GM18861 (cell line): ENCODE measurements around the gene SMYD2.
"Not testable (repeated sequence)": the region's sequence is repeated elsewhere in the genome, so short reads cannot be mapped to it uniquely, and the experiment has no call there.

Source experiments
- ATAC-seq: cut with Tn5 transposase; IDR thresholded peaks from one replicate; pipeline ENCODE4 v1.9.1; 2021; ENCODE audit not compliant: unreplicated experiment

The SMYD2 gene

DNA sequence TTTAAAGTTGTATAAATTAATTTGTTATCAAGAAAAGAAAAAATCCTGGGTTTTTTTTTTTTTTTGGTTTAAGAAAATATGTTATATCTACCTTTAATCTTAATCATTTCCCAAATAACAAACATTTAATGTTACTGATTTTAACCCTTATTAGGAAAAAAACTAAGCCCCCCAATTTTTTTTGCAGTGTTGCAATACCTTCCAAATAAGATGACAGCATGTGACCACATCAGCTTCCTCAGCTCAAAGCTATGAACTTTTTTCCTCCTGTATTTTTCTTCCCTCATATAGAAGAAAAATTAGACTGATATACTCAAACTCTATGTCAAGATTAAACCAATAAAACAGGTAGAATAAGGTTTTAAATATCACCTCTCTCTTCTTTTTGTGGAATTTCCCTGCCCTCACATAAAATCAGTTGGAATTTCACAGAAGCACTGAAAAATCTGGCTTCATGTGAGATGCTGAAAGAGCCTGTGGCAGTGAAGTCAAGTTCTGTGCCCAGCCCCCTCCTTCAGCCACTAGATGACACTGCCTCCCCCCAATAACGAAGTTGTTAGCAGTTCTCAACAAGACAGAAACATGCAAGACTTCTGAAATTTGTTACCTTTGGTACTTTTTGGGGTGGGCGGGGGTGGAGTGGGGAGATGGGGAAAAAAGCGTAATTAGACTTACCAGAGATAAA is 9.6 kb upstream of the SMYD2 start:
- ATAC-seq: no peak

DNA sequence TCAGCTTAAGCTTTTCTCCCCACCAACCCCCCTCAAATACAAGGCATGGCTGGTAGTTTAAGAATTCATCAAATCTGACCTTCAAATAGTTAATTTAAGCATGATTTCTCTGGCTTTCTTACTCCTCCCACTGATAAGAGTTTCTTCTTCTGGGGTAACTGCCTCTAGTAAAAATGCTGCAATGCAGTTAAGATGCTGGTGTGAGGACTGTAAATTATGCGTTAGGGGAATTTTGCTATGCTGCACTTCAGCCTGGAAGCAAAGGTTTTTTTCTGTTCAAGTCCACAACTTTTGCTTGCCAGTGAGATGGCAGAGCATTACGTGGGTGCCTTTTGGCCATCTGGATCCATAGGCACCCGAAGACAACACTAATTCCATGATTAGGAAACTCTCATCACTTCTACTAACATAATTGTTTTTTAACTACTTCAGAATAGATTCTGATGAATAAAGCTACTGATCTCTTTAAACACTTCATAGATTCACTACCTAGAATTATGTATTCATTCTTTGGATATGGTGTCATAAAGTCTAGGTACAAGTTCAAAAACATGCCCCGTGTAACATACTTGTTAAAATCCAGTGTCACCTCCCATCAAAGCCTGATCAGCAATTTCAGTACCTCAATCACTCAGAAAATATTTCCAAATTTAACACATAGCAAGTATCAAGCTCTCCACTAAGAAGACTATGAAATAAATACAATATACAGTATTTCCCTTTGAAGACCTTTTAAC is 8.8 kb upstream of the SMYD2 start:
- no peak for ATAC-seq

DNA sequence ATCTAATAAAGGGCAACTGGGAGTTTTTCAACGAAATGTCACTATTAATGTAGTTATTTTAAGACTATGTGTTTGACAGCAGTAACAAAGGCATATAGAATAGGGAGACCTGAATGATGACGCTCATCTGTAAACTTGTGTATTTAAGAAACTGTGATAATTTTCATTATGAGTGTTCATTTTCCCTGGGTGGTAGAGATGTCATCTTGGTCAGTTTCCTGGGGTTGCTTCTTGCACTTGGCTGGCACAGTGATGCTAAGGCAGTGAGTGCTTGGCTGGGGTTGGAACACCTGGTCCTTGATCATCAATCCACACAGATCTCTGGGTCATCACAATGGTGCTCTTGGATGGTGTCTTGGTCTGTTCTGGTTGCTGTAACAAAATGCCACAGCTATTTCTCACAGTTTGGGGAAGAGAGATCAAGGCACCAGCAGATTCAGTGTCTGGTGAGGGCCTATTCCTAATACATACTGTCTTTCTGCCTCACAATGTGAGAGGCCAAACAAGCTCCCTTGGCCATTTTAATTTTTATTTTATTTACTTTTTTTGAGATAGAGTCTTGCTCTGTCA is 7.9 kb upstream of the SMYD2 start:
- ATAC-seq: no peak

DNA sequence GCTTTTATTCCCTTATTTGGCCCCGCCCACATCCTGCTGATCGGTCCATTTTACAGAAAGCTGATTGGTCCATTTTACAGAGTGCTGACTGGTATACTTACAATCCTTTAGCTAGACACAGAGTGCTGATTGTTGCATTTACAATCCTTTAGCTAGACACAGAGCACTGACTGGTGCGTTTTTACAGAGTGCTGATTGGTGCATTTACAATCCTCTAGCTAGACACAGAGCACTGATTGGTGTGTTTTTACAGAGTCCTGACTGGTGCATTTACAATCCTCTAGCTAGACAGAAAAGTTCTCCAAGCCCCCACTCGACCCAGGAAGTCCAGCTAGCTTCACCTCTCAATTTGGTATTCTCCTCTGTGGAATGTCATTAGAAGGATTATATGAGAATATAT is 5.3 kb upstream of the SMYD2 start:
- not testable (repeated sequence) for ATAC-seq

- no peak for ATAC-seq
Observed at GRCh38 chr1:214276786-214277185, 4.2 kb upstream of the SMYD2 start.

DNA sequence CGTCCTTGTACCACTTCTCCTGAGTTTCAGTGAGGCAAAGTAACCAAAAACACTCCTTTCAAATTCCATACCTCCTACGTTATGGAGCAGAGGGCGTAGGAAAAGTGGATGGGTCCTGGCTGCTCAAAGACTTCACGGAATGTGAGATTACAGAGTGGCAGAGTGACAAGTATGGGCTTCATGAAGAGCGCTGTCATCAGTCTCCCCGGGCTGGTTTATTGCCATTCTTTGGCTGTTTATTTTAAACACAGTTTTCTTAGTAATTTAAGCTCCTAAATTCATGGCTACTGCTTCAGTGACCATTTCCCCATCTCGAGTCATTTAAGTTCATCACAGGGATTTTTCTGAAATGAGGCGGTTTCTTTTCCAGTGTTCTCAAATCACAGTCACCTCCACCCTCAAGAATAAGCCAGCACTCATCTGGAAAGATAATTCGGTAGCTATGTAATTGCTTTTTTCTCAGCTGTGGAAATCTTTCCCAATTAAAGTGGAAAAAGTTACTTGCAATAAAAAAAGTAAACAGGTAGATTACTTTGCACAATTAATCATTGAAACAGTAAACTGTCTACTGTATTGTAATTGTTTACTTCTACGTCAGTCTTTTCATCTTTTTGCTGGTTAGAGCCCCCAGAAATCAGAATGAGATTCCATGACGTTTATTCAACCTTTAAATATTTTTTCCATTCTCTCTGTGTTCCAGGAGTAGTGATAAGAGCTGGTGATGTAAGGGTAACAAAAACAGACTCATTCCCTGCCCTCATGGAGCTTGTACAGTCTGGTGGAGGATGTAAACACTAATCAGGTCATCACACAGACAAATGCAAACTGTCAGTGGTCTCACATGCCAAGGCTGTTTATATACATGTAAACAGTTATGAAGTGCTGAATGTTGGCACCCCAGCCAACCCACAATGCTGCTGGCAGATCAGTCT is 3.0 kb upstream of the SMYD2 start:
- ATAC-seq: no peak

- peak; percentile 11 for ATAC-seq
Observed at GRCh38 chr1:214280386-214281020, 456 bp upstream of the SMYD2 start.

DNA sequence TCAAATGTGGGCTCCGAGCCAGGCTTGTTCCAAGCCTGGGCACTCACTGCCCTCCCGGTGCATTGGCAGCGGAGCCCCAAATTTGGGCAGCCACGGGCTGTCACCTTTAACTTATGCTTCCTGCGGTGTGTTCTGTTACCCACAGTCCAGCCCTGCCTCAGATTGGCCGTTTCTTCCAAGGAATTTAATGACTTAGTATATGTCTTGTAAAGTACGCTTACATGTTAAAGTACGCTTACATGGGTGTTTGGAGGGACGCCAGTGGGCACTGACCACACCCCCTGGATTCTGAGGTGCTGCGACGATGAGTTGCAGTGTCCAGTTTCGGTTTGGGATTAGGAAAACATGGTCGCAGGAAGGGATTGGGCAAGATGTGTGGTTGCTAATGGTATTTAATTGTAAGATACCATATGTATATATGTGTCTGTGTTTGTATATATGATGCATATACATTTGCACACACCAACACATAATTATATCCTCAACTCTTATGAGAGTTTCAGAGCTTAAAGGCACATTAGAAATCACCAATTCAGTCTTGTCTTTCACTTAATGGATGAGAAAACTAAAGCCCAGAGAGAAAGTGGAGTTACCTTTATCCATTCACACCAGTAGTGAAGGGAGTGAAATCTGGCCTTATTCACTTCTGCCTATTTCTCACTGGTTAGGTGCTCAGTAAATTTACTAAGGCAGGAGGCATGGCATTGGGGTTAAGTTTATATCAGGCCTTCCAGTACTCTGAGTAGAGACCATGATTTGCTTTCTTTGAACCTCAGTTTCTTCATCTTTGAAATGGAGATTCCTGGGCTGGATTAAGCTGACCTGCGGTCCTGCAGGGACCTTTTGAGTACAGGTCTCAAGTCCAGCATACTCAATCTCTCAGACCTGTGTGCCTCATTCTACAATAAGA is 1.0 kb downstream of the SMYD2 start:
- ATAC-seq: peak; percentile 19

DNA sequence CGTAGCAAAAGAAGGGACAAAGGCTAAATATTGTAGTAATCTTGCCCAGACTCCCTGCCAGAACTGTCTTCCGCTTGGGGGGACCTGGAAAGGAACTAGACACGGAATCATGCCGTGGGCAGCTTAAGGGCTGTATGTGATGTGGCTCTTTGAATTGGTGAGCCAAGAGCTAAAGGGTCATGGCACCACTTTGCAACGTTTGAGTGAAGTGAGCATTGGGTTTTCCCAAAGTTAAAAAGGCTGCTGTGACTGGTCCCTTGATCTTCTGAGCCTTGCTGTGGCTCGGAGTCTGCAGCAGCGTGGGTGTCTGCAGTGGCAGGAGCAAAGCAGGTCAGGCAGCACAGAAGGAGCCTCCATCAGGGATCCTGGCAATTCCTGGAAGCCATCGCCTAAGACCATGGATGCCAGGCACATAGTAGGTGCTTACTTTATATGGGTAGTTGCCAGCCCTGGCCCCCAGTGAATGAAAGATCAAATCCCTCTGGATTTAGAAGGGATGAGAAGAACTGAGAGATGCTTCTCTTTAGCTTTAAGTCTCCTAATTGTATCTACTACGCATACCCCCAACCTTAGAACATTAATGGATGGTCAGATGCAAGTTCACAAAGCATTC is 1.8 kb downstream of the SMYD2 start:
- ATAC-seq: no peak

GRCh38 chr1:214285610-214286440 is 4.9 kb downstream of the SMYD2 start:
- ATAC-seq: no peak

DNA sequence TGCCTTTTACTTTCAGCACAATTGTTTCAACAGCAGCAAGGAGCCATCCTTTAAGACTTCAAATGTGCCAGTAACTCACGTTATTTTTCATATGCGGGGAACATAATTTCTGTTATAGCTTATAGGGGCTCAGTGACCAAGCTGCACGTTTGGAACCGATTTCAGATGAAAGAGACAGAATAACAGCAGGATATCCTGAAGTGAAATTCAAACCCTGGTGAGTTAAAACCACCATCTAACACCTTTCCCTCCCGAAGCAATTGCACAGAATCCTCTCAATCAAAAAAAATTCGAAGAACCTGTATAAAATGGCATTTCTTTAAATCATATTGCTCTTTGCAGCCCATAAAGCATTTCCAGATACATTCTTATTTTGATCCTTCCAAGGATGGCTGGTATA is 6.9 kb downstream of the SMYD2 start:
- no peak for ATAC-seq

- no peak for ATAC-seq
Observed at GRCh38 chr1:214289574-214290272, 8.8 kb downstream of the SMYD2 start.

DNA sequence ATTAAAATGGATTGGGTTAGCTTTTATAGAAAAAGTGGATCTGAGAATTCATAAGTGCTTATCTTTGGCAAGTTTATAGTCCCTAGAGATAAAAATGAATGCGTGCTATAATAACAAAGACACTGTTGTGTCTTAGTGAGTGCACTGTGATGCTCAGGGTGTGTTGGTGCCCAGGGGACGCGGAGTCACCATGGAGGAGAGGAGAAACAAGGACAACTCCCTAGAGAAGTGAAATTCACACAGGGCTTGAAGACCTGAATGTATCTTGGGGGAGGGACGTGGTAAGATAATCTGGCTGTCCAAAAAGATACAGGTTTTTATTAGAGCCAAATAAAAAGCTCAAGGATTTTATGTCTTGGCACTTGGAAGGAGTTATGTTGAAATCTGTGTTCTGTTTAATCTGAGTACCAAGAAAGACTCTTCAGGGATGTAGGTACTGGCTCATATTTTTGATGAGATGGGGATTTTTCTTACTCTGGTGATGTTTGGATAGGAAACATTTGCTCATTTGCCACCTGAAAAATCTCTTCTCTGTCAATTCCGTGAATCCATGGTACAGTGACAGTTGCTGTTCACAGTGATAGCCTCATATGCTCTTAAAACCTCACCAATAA is 9.6 kb downstream of the SMYD2 start:
- ATAC-seq: no peak

DNA sequence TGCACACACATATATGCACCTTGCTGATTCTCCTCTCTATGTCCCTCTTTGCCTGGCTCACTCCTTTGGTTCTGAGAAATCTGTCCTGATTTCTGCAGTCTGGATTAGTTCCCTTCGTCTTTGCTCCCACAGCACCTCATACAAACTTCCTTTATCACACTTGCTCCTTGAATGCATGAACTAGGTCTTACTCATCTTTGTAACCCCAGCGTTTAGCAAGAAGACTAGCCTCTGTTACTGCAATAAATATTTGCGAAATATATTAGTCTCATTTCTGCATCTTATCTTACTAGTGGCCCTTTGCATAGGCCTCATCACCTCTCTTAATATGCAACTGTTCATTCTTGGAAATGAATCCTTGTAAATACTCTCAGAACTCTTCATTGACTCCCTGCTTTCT is 11.4 kb downstream of the SMYD2 start:
- no peak for ATAC-seq

DNA sequence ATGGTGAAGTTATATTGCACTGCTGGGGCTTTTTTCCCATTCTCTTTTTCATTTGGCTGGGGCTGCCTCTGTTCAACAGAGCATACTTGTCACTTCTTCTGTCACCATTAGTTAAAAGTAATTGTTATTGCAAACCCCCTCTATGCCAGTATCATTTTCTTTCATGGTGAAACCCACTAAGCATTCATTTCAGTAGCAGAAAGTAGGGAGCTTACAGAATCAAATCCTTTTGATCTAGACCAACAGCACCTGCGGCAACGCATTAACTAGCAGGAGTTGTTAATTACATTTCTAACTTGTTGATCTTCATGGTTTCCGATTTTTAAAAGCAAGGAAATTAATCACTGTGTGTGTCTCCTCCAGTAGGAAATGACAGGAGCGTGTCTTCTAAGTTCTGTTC is 15.0 kb downstream of the SMYD2 start:
- no peak for ATAC-seq

DNA sequence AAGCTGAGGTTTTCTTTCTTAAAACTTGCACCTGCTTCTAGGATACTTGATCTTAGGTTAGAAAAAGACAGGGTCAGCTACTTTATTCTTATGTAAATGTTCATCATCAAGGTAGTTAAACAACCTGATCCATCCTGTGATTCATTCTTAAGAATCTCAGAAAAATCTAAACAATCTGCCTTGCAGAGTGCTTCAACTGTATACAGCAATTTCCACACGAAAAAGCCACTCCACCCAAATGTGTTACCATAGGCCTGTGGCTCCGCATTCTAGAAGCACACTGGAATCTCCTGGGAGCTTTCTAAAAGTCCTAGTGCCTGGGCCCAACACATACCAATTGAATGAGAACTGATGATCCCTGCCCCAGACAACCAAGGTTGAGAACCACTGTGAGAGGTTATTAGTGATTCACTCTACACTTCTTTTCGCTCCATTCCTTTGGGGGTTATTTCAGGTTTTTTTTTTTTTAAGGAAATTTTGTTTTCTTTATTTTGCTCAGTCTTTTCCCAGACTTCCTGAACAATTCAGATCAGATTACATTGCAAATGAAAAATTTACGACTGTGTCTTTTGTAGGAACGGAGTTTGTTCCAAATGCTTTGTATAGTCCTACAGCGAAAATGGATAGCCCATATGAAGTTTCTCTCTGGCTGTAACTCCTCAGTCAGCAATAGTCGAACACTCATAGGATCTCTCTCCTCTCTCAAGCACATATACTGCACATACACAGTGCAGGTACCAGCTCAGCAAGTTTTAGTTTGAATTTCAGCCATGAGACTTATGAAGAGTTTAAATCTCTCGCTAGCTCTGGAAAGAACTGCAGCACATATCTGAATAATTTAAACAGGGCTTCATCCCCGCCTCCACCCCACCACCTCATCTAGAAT is 16.1 kb downstream of the SMYD2 start:
- no peak for ATAC-seq
